ENCODE results near the gene DENND6B.
"Not testable (repeated sequence)": the region's sequence is repeated elsewhere in the genome, so short reads cannot be mapped to it uniquely, and the experiment has no call there.

The DENND6B gene

DNA sequence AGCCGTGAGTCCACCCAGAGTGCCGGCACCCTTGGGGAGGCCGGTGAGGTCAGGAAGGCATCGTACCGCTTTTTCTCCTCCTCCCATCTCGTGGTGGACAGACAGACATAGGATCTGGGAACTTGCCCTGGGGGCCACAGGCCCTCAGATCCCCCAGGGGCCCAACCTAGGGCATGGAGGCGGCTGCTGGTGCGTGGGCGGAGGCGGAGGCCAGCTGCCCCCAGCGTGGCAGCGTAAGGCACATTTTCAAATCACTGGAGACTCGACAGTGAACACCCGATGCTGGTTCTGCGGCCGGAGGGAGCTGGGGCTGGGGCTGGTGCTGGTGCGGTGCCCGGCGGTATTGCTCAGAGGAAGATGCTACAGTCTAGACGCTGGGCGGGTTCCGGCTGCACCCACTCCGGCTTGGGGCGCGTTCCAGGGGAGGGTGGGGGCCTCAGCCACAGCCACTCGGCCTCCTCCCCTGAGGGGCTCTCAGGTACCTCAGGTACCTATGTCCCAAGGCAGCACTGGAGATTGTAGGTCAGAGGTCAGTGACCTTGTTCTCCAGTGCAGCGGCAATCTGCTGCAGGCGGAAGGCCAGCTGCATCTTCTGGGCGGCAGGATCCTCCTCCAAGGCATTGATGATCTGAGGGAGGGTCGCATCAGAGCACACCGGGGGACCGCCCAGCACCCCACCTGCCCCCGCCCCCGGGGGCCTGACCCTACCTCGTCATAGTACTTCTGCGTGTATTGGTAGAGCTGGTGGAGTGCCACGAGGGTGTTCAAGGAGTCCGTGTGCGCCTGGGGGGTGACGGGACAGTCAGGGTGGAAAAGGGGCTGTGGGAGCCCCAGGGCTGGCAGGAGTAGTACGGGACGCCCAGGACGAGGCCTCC lies 51.4 kb downstream of the DENND6B start:
- peaks cover 48% of the 10 kb centered on the region for H3K36me3 ChIP-seq (ENCODE audit: control insufficient read depth, insufficient read depth, low read length)
- H3K27me3 ChIP-seq (ENCODE audit: control insufficient read depth, insufficient read depth, low read length): peaks cover 2% of the 10 kb centered on the region; the same call in 1 of the 2 replicates
- no peaks in the 10 kb centered on the region for H3K9me3 ChIP-seq (ENCODE audit: control insufficient read depth, insufficient read depth, low read length)
- H3K27ac ChIP-seq (ENCODE audit: low read length): no peak overlapping the region
- H3K4me1 ChIP-seq (ENCODE audit: control insufficient read depth, insufficient read depth, low read length): 0 out of 2 replicates have a peak, but pooled peaks cover 2% of the 10 kb centered on the region
- no CpG with 5 or more reads among the region's 43 CpGs for WGBS (ENCODE audit: insufficient coverage, insufficient read length)
- no peak for DNase-seq (ENCODE audit: low read depth, low spot score)
- H3K4me3 ChIP-seq (ENCODE audit: low read length): no peak overlapping the region

DNA sequence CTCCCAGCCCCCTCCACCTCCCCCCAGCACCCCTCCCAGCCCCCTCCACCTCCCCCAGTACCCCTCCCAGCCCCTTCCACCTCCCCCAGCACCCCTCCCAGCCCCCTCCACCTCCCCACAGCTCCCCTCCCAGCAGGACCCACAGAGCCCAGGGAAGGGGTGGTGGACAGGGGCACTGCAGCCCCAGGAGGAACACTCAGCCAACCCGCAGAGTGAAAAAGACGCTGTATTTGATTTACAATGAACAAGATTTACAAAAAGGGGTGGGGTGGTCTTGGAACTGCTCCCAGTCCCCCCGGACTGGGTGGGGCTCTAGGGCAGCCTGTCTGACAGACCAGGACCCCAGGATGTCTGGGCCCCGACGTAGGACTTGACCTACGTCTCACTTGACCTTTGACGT lies 52.0 kb downstream of the DENND6B start:
- peaks cover 42% of the 10 kb centered on the region for H3K36me3 ChIP-seq (ENCODE audit: control insufficient read depth, insufficient read depth, low read length)
- no CpG with 5 or more reads among the region's 7 CpGs for WGBS (ENCODE audit: insufficient coverage, insufficient read length)

DNA sequence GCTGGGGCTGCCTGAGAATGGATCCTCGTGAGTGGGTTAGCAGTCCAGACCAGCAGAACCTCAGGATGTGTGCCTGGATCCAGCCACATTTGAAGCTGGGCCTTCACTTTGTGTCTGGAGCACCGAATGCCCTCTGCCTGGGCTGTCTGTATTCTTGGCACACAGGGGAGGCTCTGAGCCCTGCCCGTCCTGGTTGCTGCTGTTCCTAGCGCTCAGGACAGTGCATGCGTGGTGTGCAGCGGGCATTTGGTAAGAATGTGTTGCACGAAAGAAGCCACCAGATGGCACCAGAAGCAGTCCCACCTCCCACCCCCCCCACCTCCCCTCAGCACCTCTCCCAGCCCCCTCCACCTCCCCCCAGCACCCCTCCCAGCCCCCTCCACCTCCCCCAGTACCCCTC lies 52.5 kb downstream of the DENND6B start:
- H3K36me3 ChIP-seq (ENCODE audit: control insufficient read depth, insufficient read depth, low read length): peaks cover 37% of the 10 kb centered on the region
- no peak overlapping the region; the same call in 1 of the 2 replicates for H3K4me3 ChIP-seq (ENCODE audit: low read length)
- 0 out of 2 replicates have a peak, but pooled peaks cover 2% of the 10 kb centered on the region for H3K4me1 ChIP-seq (ENCODE audit: control insufficient read depth, insufficient read depth, low read length)
- H3K27ac ChIP-seq (ENCODE audit: low read length): no peak overlapping the region
- peaks cover 7% of the 10 kb centered on the region for H3K27me3 ChIP-seq (ENCODE audit: control insufficient read depth, insufficient read depth, low read length)
- no CpG with 5 or more reads among the region's 7 CpGs for WGBS (ENCODE audit: insufficient coverage, insufficient read length)
- no peak for DNase-seq (ENCODE audit: low read depth, low spot score)
- H3K9me3 ChIP-seq (ENCODE audit: control insufficient read depth, insufficient read depth, low read length): no peaks in the 10 kb centered on the region

More for the DNA sequence above, 52.0 kb downstream of the DENND6B start:
- no peak for DNase-seq (ENCODE audit: low read depth, low spot score)
- Histone ChIP-seq H3K4me1 (ENCODE audit: control insufficient read depth, insufficient read depth, low read length) (0 out of 2 replicates have a peak, but pooled peaks cover 2% of the 10 kb centered on the region), H3K27me3 (ENCODE audit: control insufficient read depth, insufficient read depth, low read length) (peaks cover 2% of the 10 kb centered on the region; the same call in 1 of the 2 replicates), H3K4me3 (ENCODE audit: low read length) (no peak overlapping the region), H3K27ac (ENCODE audit: low read length) (no peak overlapping the region), H3K9me3 (ENCODE audit: control insufficient read depth, insufficient read depth, low read length) (no peaks in the 10 kb centered on the region)

DNA sequence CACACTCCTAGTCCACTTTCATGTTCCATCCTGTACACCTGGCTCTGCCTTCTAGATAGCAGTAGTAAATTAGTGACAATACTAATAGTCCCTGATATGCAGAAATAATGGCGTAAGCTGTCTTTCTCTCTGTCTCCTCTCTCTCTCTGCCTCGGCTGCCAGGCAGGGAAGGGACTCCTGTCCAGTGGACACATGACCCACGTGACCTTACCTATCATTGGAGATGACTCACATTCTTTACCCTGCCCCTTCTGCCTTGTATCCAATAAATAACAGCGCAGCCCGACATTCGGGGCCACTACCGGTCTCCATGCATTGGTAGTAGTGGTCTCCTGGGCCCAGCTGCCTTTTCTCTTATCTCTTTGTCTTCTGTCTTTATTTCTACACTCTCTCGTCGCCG lies 53.0 kb downstream of the DENND6B start:
- Histone ChIP-seq H3K36me3 (ENCODE audit: control insufficient read depth, insufficient read depth, low read length) (peaks cover 32% of the 10 kb centered on the region), H3K27me3 (ENCODE audit: control insufficient read depth, insufficient read depth, low read length) (peaks cover 12% of the 10 kb centered on the region)
- H3K4me3 ChIP-seq (ENCODE audit: low read length); H3K9me3 ChIP-seq (ENCODE audit: control insufficient read depth, insufficient read depth, low read length); H3K4me1 ChIP-seq (ENCODE audit: control insufficient read depth, insufficient read depth, low read length); DNase-seq (ENCODE audit: low read depth, low spot score); H3K27ac ChIP-seq (ENCODE audit: low read length): not testable (repeated sequence)
- WGBS (ENCODE audit: insufficient coverage, insufficient read length): no CpG with 5 or more reads among the region's 10 CpGs

DNA sequence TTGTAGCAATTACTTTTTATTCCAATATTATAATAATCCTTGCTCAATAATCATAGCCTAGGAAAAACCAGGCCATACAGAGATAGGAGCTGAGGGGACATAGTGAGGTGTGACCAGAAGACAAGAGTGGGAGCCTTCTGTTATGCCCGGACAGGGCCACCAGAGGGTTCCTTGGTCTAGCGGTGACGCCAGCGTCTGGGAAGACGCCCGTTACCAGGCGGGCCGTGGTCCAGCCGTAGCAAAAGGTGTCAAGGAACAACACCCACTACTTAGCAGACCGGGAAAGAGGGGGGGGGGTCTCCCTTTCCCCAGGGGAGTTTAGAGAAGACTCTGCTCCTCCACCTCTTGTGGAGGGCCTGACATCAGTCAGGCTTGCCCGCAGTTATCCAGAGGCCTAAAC lies 53.5 kb downstream of the DENND6B start:
- H3K27ac ChIP-seq (ENCODE audit: low read length); DNase-seq (ENCODE audit: low read depth, low spot score); H3K9me3 ChIP-seq (ENCODE audit: control insufficient read depth, insufficient read depth, low read length); H3K4me1 ChIP-seq (ENCODE audit: control insufficient read depth, insufficient read depth, low read length); H3K4me3 ChIP-seq (ENCODE audit: low read length): not testable (repeated sequence)
- Histone ChIP-seq H3K27me3 (ENCODE audit: control insufficient read depth, insufficient read depth, low read length) (peaks cover 17% of the 10 kb centered on the region), H3K36me3 (ENCODE audit: control insufficient read depth, insufficient read depth, low read length) (peaks cover 30% of the 10 kb centered on the region)
- WGBS (ENCODE audit: insufficient coverage, insufficient read length): no CpG with 5 or more reads among the region's 11 CpGs

DNA sequence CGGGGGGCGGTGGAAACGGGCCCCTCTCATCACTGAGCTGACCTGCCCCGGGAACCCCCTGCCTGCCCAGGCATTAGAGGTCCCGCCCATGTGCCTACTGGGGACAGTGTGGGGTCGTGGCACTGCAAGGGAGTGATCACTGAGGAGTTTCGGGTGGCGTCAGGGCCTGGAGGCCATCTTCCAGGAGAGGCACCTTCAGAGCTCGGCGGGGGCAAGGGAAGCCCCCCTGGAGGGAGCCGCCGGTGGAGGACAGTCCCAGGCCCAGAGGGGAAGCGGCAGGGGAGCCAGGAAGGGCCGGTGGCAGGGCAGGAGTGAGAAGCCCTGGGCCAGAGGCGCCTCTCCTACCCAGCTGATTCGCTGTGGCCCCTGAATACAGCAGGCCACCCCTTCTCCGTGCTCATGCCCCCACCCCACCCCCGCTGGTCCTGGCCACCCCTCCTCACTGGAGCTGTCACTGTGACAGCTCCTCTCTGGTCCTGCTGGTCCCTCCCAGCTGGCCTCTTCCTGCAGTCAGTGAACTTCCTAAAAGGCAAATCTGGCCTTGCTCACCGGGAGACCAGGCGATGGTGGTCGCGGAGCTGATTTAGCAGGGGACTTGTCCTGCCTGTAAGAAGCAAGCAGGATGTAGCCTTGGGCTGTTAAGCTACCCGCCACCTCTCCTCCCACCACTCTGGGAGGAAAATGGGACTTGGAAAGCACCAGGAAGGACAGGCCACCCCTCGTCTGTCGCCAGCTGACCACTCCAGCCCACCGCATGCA lies 54.6 kb downstream of the DENND6B start:
- H3K27ac ChIP-seq (ENCODE audit: low read length): no peak overlapping the region
- peaks cover 18% of the 10 kb centered on the region for H3K36me3 ChIP-seq (ENCODE audit: control insufficient read depth, insufficient read depth, low read length)
- H3K27me3 ChIP-seq (ENCODE audit: control insufficient read depth, insufficient read depth, low read length): peaks cover 21% of the 10 kb centered on the region
- no peaks in the 10 kb centered on the region for H3K9me3 ChIP-seq (ENCODE audit: control insufficient read depth, insufficient read depth, low read length)
- no peak overlapping the region for H3K4me3 ChIP-seq (ENCODE audit: low read length)
- H3K4me1 ChIP-seq (ENCODE audit: control insufficient read depth, insufficient read depth, low read length): peaks cover 4% of the 10 kb centered on the region; the same call in 1 of the 2 replicates
- no peak for DNase-seq (ENCODE audit: low read depth, low spot score)
- WGBS (ENCODE audit: insufficient coverage, insufficient read length): no CpG with 5 or more reads among the region's 26 CpGs

DNA sequence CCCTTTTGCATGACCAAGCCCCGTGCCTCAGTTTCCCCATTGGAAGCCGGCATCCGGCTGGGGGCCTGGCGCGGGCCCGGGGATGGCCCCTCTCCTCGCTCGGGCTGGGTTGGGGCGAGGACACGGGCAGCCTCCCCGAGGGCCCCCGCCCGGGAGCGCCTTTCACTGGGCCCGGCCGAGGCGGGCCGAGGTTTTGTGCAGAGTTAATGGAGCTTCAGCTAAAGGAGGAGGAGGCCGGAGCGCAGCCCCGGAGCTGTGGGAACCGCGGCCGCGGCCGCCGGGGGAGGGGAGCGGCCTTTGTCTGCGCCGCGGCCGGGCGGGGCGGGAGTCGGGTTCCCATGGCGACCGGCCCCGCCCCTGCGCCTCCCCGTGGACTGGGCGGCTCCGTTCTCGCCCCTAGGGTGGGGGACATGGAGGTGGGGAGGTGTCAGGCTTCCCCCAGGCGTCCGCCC lies 55.3 kb downstream of the DENND6B start:
- no CpG with 5 or more reads among the region's 45 CpGs for WGBS (ENCODE audit: insufficient coverage, insufficient read length)
- Histone ChIP-seq H3K27ac (ENCODE audit: low read length) (no peak overlapping the region), H3K27me3 (ENCODE audit: control insufficient read depth, insufficient read depth, low read length) (peaks cover 21% of the 10 kb centered on the region), H3K4me3 (ENCODE audit: low read length) (peak overlapping the region; percentile 2; the same call in 1 of the 2 replicates), H3K4me1 (ENCODE audit: control insufficient read depth, insufficient read depth, low read length) (peaks cover 5% of the 10 kb centered on the region; the same call in 1 of the 2 replicates), H3K36me3 (ENCODE audit: control insufficient read depth, insufficient read depth, low read length) (peaks cover 16% of the 10 kb centered on the region), H3K9me3 (ENCODE audit: control insufficient read depth, insufficient read depth, low read length) (no peaks in the 10 kb centered on the region)
- no peak for DNase-seq (ENCODE audit: low read depth, low spot score)

DNA sequence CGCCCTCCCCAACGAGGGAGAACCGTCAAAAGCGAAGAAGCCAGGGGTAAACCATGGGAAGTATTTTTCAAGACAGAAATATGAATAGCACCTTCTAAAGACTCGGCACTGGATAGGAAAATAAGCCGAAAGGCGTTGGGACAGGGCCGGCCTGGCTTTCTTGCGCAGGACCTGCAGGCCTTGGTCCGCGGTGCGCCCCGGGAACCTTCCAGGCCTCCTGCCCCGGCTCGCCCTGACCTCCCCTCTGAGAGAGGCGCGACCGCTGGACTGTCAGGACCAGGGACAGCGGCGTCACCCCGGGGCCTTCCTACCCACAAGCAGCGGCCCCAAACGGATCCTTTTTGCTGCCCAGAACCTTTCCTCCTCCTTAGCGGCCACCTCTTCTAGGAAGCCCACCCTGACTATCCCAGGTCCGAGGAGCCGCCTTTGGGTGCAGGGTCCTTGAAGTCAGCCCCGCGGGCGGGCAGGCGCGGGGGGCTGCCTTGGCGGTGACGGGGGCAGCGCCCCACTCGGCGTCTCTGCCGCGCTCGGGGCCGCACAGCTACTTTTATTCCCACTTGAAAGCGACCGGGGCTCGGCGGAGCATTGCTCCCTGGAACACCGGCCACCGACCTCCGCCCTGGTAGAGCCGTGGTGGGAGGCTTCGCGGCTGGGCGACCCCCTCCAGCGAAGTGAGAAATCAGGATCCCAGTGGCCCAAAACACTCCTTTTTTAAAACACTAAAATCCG lies 56.0 kb downstream of the DENND6B start:
- no peaks in the 10 kb centered on the region for H3K9me3 ChIP-seq (ENCODE audit: control insufficient read depth, insufficient read depth, low read length)
- no peak for DNase-seq (ENCODE audit: low read depth, low spot score)
- peaks cover 9% of the 10 kb centered on the region; the same call in 1 of the 2 replicates for H3K36me3 ChIP-seq (ENCODE audit: control insufficient read depth, insufficient read depth, low read length)
- H3K27ac ChIP-seq (ENCODE audit: low read length): no peak overlapping the region
- peak overlapping the region; percentile 6; the same call in 1 of the 2 replicates for H3K4me3 ChIP-seq (ENCODE audit: low read length)
- H3K4me1 ChIP-seq (ENCODE audit: control insufficient read depth, insufficient read depth, low read length): peaks cover 5% of the 10 kb centered on the region; the same call in 1 of the 2 replicates
- WGBS (ENCODE audit: insufficient coverage, insufficient read length): no CpG with 5 or more reads among the region's 53 CpGs
- H3K27me3 ChIP-seq (ENCODE audit: control insufficient read depth, insufficient read depth, low read length): peaks cover 21% of the 10 kb centered on the region

DNA sequence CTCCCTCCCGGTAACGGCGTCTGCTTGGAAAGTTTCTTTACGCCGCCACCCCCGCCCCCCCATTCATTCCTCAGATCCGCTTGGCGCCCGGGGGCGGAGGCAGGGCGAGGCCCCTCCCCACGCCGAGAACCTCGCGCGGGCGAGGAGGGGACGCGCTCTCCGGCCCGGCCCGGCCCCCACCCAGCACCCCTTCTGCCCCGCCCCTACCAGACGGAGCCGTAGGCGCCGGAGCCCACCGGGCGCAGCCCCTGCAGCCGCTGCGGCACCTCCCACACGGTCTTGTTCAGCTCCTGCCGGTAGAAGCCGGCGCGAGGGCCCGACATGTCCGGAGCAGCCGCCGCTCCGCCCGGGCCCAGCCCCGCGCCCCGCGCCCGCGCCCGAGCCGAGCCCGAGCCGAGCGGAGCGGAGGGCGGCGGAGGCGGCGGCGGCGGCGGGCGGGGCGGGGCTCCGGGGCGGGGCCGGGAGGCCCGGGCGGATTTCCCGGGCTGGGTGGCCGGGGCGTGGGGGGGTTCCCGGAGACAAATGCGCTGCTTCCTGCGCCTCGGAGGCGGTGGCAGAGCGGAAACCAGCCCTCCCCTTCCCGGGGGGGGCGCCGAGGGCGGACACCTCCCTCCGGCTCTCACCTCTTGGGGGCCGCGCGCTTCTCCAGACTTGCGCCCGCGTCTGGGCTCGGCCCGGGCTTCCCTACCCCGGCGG lies 56.7 kb downstream of the DENND6B start, which contains the start of gene MAPK11:
MAPK11 (minus strand) TSS at position 411 of the 696 bp plus-strand sequence; CDS start at position 323, 88 bp downstream.
- no peaks in the 10 kb centered on the region for H3K9me3 ChIP-seq (ENCODE audit: control insufficient read depth, insufficient read depth, low read length)
- WGBS (ENCODE audit: insufficient coverage, insufficient read length): no CpG with 5 or more reads among the region's 92 CpGs
- H3K4me3 ChIP-seq (ENCODE audit: low read length): peak within 1 kb of the TSS; percentile 12; the same call in 1 of the 2 replicates
- H3K27ac ChIP-seq (ENCODE audit: low read length): no peak within 1 kb of the TSS
- H3K4me1 ChIP-seq (ENCODE audit: control insufficient read depth, insufficient read depth, low read length): peaks cover 5% of the 10 kb centered on the region; the same call in 1 of the 2 replicates
- peaks cover 2% of the 10 kb centered on the region; the same call in 1 of the 2 replicates for H3K36me3 ChIP-seq (ENCODE audit: control insufficient read depth, insufficient read depth, low read length)
- no peak for DNase-seq (ENCODE audit: low read depth, low spot score)
- peaks cover 21% of the 10 kb centered on the region for H3K27me3 ChIP-seq (ENCODE audit: control insufficient read depth, insufficient read depth, low read length)

All from iPS DF 6.9 (cell line).